HG03469 (cell line): Measurements from ENCODE around the gene NR5A2.

ENCODE experiments used
- ATAC-seq: cut with Tn5 transposase; IDR thresholded peaks from one replicate; pipeline ENCODE4 v1.9.1; 2021; ENCODE audit warnings: mild to moderate bottlenecking, moderate library complexity, moderate number of reproducible peaks; ENCODE audit not compliant: unreplicated experiment

Gene NR5A2

GRCh38 chr1:200035956-200036618, 8.6 kb downstream of the NR5A2 start:
- no peak for ATAC-seq

GRCh38 chr1:200036619-200037270, 9.2 kb downstream of the NR5A2 start:
- no peak for ATAC-seq

- no peak for ATAC-seq
Observed at GRCh38 chr1:200037501-200037900, 10.0 kb downstream of the NR5A2 start.

- no peak for ATAC-seq
Observed at GRCh38 chr1:200037904-200038303, 10.4 kb downstream of the NR5A2 start.

GRCh38 chr1:200038325-200038980, 10.9 kb downstream of the NR5A2 start:
- ATAC-seq: no peak

- no peak for ATAC-seq
Observed at GRCh38 chr1:200038981-200039848, 11.7 kb downstream of the NR5A2 start.

- no peak for ATAC-seq
Observed at GRCh38 chr1:200039849-200040474, 12.5 kb downstream of the NR5A2 start.

GRCh38 chr1:200040481-200041138, 13.1 kb downstream of the NR5A2 start:
- no peak for ATAC-seq

- ATAC-seq: no peak
Observed at GRCh38 chr1:200041337-200042118, 14.0 kb downstream of the NR5A2 start.

GRCh38 chr1:200042119-200042551, 14.6 kb downstream of the NR5A2 start:
- no peak for ATAC-seq

GRCh38 chr1:200042552-200043335, 15.2 kb downstream of the NR5A2 start:
- ATAC-seq: no peak

GRCh38 chr1:200043336-200043668, 15.8 kb downstream of the NR5A2 start:
- ATAC-seq: no peak

GRCh38 chr1:200046115-200046514, 18.6 kb downstream of the NR5A2 start:
- no peak for ATAC-seq

GRCh38 chr1:200048244-200048643, 20.7 kb downstream of the NR5A2 start:
- no peak for ATAC-seq

- no peak for ATAC-seq
Observed at GRCh38 chr1:200049810-200050209, 22.3 kb downstream of the NR5A2 start.

- no peak for ATAC-seq
Observed at GRCh38 chr1:200051620-200052019, 24.1 kb downstream of the NR5A2 start.

- ATAC-seq: no peak
Observed at GRCh38 chr1:200053091-200053490, 25.6 kb downstream of the NR5A2 start.

GRCh38 chr1:200053646-200054045, 26.1 kb downstream of the NR5A2 start:
- ATAC-seq: no peak

- no peak for ATAC-seq
Observed at GRCh38 chr1:200058341-200058740, 30.8 kb downstream of the NR5A2 start.
